ENCODE measurements around the gene APOLD1.

The APOLD1 gene

GRCh38 chr12:12747278-12747677 is 38.2 kb upstream of the APOLD1 start:
- H3K4me3 ChIP-seq (ENCODE audit: low read depth, low read length) = no peak overlapping the region

GRCh38 chr12:12748044-12748443 is 37.4 kb upstream of the APOLD1 start:
- no peak overlapping the region for H3K4me3 ChIP-seq (ENCODE audit: low read depth, low read length)
- no peak for TF ChIP-seq CTCF (IDR thresholded peaks at IDR 0.05; ENCODE audit: low read depth, low read length)

More at GRCh38 chr12:12747278-12747677, 38.2 kb upstream of the APOLD1 start:
- TF ChIP-seq CTCF (IDR thresholded peaks at IDR 0.05; ENCODE audit: low read depth, low read length) = no peak

- no peak for TF ChIP-seq CTCF (IDR thresholded peaks at IDR 0.05; ENCODE audit: low read depth, low read length)
- no peak overlapping the region for H3K4me3 ChIP-seq (ENCODE audit: low read depth, low read length)
These were observed 36.0 kb upstream of the APOLD1 start for GRCh38 chr12:12749433-12749832.

- H3K4me3 ChIP-seq (ENCODE audit: low read depth, low read length) = no peak overlapping the region
- no peak for TF ChIP-seq CTCF (IDR thresholded peaks at IDR 0.05; ENCODE audit: low read depth, low read length)
These were observed 29.5 kb upstream of the APOLD1 start for GRCh38 chr12:12755923-12756322.

- TF ChIP-seq CTCF (IDR thresholded peaks at IDR 0.05; ENCODE audit: low read depth, low read length) = no peak
- H3K4me3 ChIP-seq (ENCODE audit: low read depth, low read length) = no peak overlapping the region
These were observed 28.3 kb upstream of the APOLD1 start for GRCh38 chr12:12757121-12757520.

- TF ChIP-seq CTCF (IDR thresholded peaks at IDR 0.05; ENCODE audit: low read depth, low read length) = no peak
- H3K4me3 ChIP-seq (ENCODE audit: low read depth, low read length) = no peak overlapping the region
These were observed 26.1 kb upstream of the APOLD1 start for GRCh38 chr12:12759234-12759915.

GRCh38 chr12:12764824-12765223 is 20.6 kb upstream of the APOLD1 start:
- no peak overlapping the region for H3K4me3 ChIP-seq (ENCODE audit: low read depth, low read length)
- no peak for TF ChIP-seq CTCF (IDR thresholded peaks at IDR 0.05; ENCODE audit: low read depth, low read length)
